Panc1 (cell line): ENCODE data around the gene APOBEC3G.

Experiments used
- POLR2AphosphoS5 ChIP-seq: IDR thresholded peaks from 2 replicates; pipeline ENCODE4 v1.6.1; 2012; ENCODE audit warnings: mild to moderate bottlenecking, low read depth, low read length, moderate library complexity
- REST ChIP-seq, 2 experiments: IDR thresholded peaks; 2 replicates each; pipeline ENCODE4 v1.6.1; 2011 to 2012; ENCODE audit warnings: low read depth in 2 of 2, control low read depth in 1 of 2, low read length in 1 of 2, mild to moderate bottlenecking in 1 of 2, moderate library complexity in 1 of 2; ENCODE audit not compliant: insufficient read depth in 1 of 2
- SIN3A ChIP-seq: IDR thresholded peaks from 2 replicates; pipeline ENCODE4 v1.6.1; 2012; ENCODE audit warnings: low read depth, mild to moderate bottlenecking, low read length, moderate library complexity, borderline replicate concordance; ENCODE audit not compliant: insufficient read depth
- TF ChIP-seq, protein P1 (sequence below): fragments of 450-650 bp; IDR thresholded peaks from 2 replicates; pipeline ENCODE4 v1.5.1; 2017; ENCODE audit warnings: mild to moderate bottlenecking

GRCh38 chr22:39028281-39028680 lies 48.8 kb upstream of the APOBEC3G start:
- TF ChIP-seq, protein P1, sequence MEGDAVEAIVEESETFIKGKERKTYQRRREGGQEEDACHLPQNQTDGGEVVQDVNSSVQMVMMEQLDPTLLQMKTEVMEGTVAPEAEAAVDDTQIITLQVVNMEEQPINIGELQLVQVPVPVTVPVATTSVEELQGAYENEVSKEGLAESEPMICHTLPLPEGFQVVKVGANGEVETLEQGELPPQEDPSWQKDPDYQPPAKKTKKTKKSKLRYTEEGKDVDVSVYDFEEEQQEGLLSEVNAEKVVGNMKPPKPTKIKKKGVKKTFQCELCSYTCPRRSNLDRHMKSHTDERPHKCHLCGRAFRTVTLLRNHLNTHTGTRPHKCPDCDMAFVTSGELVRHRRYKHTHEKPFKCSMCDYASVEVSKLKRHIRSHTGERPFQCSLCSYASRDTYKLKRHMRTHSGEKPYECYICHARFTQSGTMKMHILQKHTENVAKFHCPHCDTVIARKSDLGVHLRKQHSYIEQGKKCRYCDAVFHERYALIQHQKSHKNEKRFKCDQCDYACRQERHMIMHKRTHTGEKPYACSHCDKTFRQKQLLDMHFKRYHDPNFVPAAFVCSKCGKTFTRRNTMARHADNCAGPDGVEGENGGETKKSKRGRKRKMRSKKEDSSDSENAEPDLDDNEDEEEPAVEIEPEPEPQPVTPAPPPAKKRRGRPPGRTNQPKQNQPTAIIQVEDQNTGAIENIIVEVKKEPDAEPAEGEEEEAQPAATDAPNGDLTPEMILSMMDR = no peak
- TF ChIP-seq POLR2AphosphoS5 (no peak), SIN3A (no peak), REST (IDR thresholded peaks at IDR 0.05; ENCODE audit: insufficient read depth in 1 of 2, low read depth in 2 of 2, low read length in 1 of 2) (no peak)
